ENCODE data around the gene TEAD2.

DNA sequence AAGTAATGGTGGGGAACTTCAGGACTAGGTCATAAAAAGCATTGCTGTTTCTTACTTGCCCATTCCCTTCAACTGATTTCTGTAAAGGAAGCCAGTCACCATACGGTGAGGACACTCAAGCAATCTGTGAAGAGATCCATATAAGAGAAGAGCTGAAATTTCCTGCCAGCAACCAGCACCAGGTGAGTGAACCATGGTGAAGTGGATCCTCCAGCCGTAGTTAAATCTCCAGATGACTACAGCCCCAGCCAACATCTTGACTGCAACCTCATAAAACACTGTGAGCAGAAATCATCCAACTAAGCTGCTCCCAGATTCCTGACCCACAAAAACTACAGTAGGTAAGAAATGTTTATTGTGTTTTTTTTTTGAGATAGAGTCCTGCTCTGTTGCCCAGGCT is 33.5 kb downstream of the TEAD2 start:
- TF ChIP-seq, protein P1, sequence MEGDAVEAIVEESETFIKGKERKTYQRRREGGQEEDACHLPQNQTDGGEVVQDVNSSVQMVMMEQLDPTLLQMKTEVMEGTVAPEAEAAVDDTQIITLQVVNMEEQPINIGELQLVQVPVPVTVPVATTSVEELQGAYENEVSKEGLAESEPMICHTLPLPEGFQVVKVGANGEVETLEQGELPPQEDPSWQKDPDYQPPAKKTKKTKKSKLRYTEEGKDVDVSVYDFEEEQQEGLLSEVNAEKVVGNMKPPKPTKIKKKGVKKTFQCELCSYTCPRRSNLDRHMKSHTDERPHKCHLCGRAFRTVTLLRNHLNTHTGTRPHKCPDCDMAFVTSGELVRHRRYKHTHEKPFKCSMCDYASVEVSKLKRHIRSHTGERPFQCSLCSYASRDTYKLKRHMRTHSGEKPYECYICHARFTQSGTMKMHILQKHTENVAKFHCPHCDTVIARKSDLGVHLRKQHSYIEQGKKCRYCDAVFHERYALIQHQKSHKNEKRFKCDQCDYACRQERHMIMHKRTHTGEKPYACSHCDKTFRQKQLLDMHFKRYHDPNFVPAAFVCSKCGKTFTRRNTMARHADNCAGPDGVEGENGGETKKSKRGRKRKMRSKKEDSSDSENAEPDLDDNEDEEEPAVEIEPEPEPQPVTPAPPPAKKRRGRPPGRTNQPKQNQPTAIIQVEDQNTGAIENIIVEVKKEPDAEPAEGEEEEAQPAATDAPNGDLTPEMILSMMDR (IDR thresholded peaks at IDR 0.05; ENCODE audit: insufficient read depth, low read depth, low read length), result no peak
- TF ChIP-seq EZH2 (IDR thresholded peaks at IDR 0.05; ENCODE audit: insufficient read depth, low read length), result no peak
